Measurements from ENCODE around the gene USP25. TPM values are rescaled to one million over a fixed set of nuclear protein-coding genes. Genes with fewer than 3 reads are reported as not detected.
A peak's percentile ranks its signal among the peaks of the same experiment; 100 is the strongest.

The USP25 gene
- total RNA-seq, 3 donors from 2014 or later (not counting 1 experiment from before 2014, with no cell fraction given) = 67.0 to 95.4 (median 76.4) TPM

GRCh38 chr21:15804247-15805005, 74.6 kb downstream of the USP25 start:
- intact Hi-C loops (cut with micrococcal nuclease) = no loop called here
- no peak for TF ChIP-seq CTCF (IDR thresholded peaks at IDR 0.05)
- no peaks in the 10 kb centered on the region for H3K9me3 Mint-ChIP-seq
- ATAC-seq = no peak
- Histone ChIP-seq H3K36me3 (ENCODE audit: control insufficient read depth, insufficient read depth, low read length) (peaks cover 4% of the 10 kb centered on the region), H3K4me1 (ENCODE audit: control insufficient read depth, insufficient read depth, low read length) (no peaks in the 10 kb centered on the region), H3K9me3 (ENCODE audit: control insufficient read depth, insufficient read depth, low read length) (no peaks in the 10 kb centered on the region), H3K4me3 (ENCODE audit: low read length) (no peak overlapping the region), H3K27me3 (ENCODE audit: control insufficient read depth, insufficient read depth, low read length) (no peaks in the 10 kb centered on the region), H3K27ac (ENCODE audit: low read length) (no peak overlapping the region)
- no peak for DNase-seq
- H3K36me3 Mint-ChIP-seq = peaks cover 14% of the 10 kb centered on the region
- 100% methylated on average over 2 of the region's 4 CpGs for WGBS (ENCODE audit: insufficient coverage)
- no peak overlapping the region for H3K4me3 Mint-ChIP-seq
- no peaks in the 10 kb centered on the region for H3K27me3 Mint-ChIP-seq (ENCODE audit: low read depth in 2 of 2)
- H3K4me1 Mint-ChIP-seq = peaks cover 0 to 40% of the 10 kb centered on the region in 2 donors
- H3K27ac Mint-ChIP-seq = no peak overlapping the region

- Histone ChIP-seq H3K4me1 (ENCODE audit: control insufficient read depth, insufficient read depth, low read length) (no peaks in the 10 kb centered on the region), H3K4me3 (ENCODE audit: low read length) (no peak overlapping the region), H3K9me3 (ENCODE audit: control insufficient read depth, insufficient read depth, low read length) (no peaks in the 10 kb centered on the region), H3K27ac (ENCODE audit: low read length) (no peak overlapping the region), H3K36me3 (ENCODE audit: control insufficient read depth, insufficient read depth, low read length) (peaks cover 24% of the 10 kb centered on the region), H3K27me3 (ENCODE audit: control insufficient read depth, insufficient read depth, low read length) (no peaks in the 10 kb centered on the region)
- H3K36me3 Mint-ChIP-seq = peaks cover 7% of the 10 kb centered on the region
- ATAC-seq (no peak), DNase-seq (no peak)
- H3K4me1 Mint-ChIP-seq = peaks cover 10 to 21% of the 10 kb centered on the region in 2 donors
- 95% methylated on average over 4 of the region's 7 CpGs for WGBS (ENCODE audit: insufficient coverage)
- H3K27me3 Mint-ChIP-seq (ENCODE audit: low read depth in 2 of 2) = no peaks in the 10 kb centered on the region
- no peak overlapping the region for H3K4me3 Mint-ChIP-seq
- no peaks in the 10 kb centered on the region for H3K9me3 Mint-ChIP-seq
- H3K27ac Mint-ChIP-seq = peak overlapping the region; percentile 1 to 34
- TF ChIP-seq CTCF (IDR thresholded peaks at IDR 0.05) = no peak
- intact Hi-C loops (cut with micrococcal nuclease) = no loop called here
Measured at GRCh38 chr21:15809065-15809464, 79.3 kb downstream of the USP25 start.

- no peak overlapping the region for H3K27ac ChIP-seq (ENCODE audit: low read length)
- H3K9me3 Mint-ChIP-seq = no peaks in the 10 kb centered on the region
- H3K4me3 ChIP-seq (ENCODE audit: low read length) = no peak overlapping the region
- ATAC-seq = no peak
- H3K4me1 ChIP-seq (ENCODE audit: control insufficient read depth, insufficient read depth, low read length) = no peaks in the 10 kb centered on the region
- no peak overlapping the region for H3K4me3 Mint-ChIP-seq
- H3K4me1 Mint-ChIP-seq = peaks cover 18 to 21% of the 10 kb centered on the region in 2 donors
- no peak for DNase-seq
- no peak for TF ChIP-seq CTCF (IDR thresholded peaks at IDR 0.05)
- peak overlapping the region in 1 of 2 donors; percentile 24 for H3K27ac Mint-ChIP-seq
- no peaks in the 10 kb centered on the region for H3K27me3 Mint-ChIP-seq (ENCODE audit: low read depth in 2 of 2)
- intact Hi-C loops (cut with micrococcal nuclease) = no loop called here
- peaks cover under 1% of the 10 kb centered on the region for H3K9me3 ChIP-seq (ENCODE audit: control insufficient read depth, insufficient read depth, low read length)
- H3K27me3 ChIP-seq (ENCODE audit: control insufficient read depth, insufficient read depth, low read length) = no peaks in the 10 kb centered on the region
- peaks cover 24% of the 10 kb centered on the region for H3K36me3 ChIP-seq (ENCODE audit: control insufficient read depth, insufficient read depth, low read length)
- 89% methylated on average over 2 of the region's 3 CpGs for WGBS (ENCODE audit: insufficient coverage)
- peaks cover 7% of the 10 kb centered on the region for H3K36me3 Mint-ChIP-seq
Measured at GRCh38 chr21:15809818-15810217, 80.0 kb downstream of the USP25 start.
